Fibroblast of mammary gland (primary cell): Measurements from ENCODE around the gene GSN.

Experiments used
- DNase-seq: peaks from one replicate; pipeline ENCODE4 v3.0.0-alpha.2; 2010; ENCODE audit warnings: low read depth
- H3K4me3 ChIP-seq: 2 replicates; pipeline ENCODE4 v1.5.1; 2011; ENCODE audit warnings: low read depth, mild to moderate bottlenecking, low read length, moderate library complexity; ENCODE audit not compliant: control insufficient read depth
- CTCF ChIP-seq: conservative IDR thresholded peaks from 2 replicates; pipeline ENCODE4 v1.5.1; 2011; ENCODE audit warnings: low read depth, low read length, inconsistent platforms; ENCODE audit not compliant: control insufficient read depth, insufficient read depth

The GSN gene

GRCh38 chr9:121278477-121279261, 10.7 kb downstream of the GSN start:
- peak overlapping the region; percentile 16 for H3K4me3 ChIP-seq
- peak; percentile 88 for TF ChIP-seq CTCF
- DNase-seq: peak; percentile 99

- no peak for TF ChIP-seq CTCF
- no peak for DNase-seq
- no peak overlapping the region for H3K4me3 ChIP-seq
These were observed 11.9 kb downstream of the GSN start for GRCh38 chr9:121279776-121280388.

GRCh38 chr9:121280715-121281613, 13.0 kb downstream of the GSN start:
- TF ChIP-seq CTCF: no peak
- no peak overlapping the region for H3K4me3 ChIP-seq

GRCh38 chr9:121281614-121282276, 13.8 kb downstream of the GSN start:
- no peak for TF ChIP-seq CTCF
- DNase-seq: peak; percentile 82
- H3K4me3 ChIP-seq: no peak overlapping the region

More at GRCh38 chr9:121280715-121281613, 13.0 kb downstream of the GSN start:
- DNase-seq: no peak

GRCh38 chr9:121282277-121283079, 14.5 kb downstream of the GSN start:
- no peak overlapping the region for H3K4me3 ChIP-seq
- peak; percentile 96 for DNase-seq
- no peak for TF ChIP-seq CTCF
